ENCODE data around the gene TBL1Y.

The TBL1Y gene

DNA sequence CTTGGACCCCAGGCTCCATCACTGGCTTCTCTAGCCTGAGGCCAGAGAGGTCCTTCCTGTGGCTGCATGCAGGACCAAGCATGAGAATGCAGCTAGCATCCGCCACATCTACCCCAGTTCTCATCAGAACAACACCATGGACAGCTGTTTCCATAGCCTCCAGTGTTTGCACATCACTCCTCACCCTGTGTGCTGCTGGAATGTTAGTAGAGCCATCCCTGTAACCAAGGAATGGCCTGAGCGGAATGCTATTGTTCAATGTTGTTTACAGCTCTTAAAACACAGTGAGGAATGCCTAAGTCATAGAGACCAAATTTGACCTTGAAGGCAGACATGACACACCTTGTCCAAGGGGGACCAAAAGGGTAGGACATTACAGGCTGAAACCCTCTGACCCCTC, 183.9 kb downstream of the TBL1Y start:
- DNase-seq: no peak

DNA sequence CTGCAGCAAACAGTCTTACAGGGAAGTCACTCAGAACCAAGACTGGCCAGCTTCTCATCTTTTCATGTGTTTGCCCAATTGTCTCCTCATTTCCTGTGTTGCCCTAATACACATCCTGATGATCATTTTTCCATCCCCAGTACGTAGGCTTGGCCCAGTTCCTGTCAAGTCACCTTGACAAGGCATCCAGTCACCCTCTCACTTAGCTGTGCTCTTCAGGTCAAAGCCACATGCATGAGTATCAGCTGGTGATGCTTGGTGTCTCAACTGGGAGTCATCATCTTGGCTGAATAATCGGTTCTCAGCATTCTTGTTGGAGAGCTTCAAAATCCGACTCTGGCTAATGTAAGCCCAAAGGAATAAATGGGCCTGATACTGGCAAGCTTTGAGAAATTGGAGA, 186.5 kb downstream of the TBL1Y start:
- no peak for DNase-seq

DNA sequence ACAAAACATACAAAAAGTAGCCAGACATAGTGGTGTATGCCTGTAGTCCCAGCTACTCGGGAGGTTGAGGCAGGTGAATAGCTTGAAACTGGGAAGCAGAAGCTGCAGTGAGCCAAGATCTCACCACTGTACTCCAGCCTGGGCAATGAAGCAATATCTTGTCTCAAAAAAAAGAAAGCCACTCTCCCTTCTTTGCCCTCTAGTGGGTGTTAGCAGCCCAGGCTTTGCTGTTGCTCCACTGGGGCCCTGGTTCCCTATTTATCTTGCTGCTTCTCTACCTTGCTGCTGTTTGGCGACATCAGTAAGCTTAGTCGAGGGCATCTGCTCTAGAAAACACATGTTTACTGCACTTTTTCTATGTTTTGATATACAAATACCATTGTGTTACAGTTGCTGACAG, 189.2 kb downstream of the TBL1Y start:
- no peak for DNase-seq

DNA sequence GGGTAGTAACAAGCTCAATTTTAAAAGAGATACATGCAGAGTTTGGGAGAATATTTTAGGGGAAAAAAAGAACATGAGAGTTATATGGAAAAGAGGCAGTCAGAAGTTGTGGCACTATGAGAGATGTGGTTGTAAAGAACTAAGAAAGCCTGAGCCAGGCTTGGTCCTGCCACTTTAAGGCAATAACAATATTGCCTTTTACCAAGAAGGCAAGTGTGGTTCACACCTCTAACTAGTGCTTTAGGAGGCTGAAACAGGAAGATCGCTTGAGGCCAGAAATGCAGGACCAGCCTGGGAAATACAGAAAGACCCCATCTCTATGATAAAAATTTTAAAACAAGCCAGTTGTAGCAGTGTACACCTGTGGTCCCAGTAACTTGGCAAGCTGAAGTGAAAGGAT, 192.2 kb downstream of the TBL1Y start:
- no peak for DNase-seq

DNA sequence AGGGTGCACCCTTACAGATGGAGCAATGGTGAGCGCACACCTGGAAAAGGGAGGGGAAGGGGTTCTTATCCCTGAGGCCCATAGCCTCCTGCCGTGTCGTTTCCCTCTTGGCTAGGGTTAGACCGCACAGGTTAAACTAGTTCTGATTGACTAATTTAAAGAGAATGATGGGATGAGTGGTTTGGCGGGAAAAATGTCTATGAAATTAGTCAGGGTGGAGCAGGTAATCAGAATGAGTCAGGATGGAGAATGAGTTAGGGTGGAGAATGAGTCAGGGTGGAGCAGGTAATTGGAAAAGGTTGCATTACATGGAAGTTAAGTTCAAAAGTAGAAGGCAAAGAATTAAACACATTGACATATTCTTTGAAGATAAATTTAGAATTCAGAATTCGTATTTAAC, 196.7 kb downstream of the TBL1Y start:
- no peak for DNase-seq

DNA sequence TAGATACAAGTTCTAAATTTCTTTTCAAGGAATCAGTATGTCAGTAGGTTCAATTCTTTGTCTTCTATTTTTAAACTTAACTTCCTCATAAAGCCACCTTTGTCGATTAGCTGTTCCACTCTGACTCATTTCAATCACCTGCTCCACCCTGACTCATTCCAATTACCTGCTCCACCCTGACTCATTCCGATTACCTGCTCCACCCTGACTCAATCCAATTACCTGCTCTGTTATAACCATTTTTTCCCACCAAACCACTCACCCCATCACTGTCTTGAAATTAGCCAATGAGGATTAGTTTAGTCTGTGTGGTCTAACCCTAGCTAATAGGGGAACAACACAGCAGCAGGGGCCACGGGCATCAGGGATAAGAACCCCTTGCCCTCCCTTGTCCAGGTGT, 199.6 kb downstream of the TBL1Y start:
- DNase-seq: no peak

DNA sequence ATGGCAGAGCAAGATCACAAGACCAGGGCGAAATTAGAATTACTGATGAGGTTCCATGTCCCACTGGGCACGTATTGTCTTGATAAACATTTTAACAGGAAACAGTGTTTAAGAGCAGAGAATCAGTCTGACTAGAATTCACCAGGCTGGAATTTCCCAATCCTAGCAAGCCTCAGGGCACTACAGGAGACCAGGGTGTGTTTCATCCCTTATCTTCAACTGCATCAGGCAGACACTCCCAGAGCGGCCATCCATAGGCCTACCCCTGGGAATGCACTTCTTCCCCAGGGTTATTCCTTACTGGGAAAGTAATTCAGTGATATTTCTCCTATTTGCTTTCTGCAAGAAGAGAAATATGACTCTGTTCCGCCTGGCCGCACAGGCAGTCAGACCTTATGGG, 205.4 kb downstream of the TBL1Y start:
- DNase-seq: no peak

DNA sequence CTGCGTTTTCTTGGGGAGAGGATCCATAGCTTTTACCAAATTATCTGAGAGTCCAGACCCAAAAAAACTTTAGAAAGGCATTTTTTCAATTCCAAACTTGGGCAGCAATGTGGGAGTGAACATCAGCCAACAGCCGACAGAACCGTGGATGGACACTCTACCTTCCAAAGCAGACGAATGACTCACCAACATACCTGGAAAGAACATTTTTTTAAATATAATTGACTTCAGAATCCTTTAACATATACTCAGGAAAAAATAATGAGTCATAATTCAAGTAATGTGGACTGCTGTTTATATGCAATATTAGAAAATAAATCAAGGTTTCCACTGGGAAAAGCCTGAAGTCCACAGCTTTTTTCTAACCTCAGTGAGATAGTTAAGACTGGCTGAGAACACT, 211.7 kb downstream of the TBL1Y start:
- DNase-seq: no peak

DNA sequence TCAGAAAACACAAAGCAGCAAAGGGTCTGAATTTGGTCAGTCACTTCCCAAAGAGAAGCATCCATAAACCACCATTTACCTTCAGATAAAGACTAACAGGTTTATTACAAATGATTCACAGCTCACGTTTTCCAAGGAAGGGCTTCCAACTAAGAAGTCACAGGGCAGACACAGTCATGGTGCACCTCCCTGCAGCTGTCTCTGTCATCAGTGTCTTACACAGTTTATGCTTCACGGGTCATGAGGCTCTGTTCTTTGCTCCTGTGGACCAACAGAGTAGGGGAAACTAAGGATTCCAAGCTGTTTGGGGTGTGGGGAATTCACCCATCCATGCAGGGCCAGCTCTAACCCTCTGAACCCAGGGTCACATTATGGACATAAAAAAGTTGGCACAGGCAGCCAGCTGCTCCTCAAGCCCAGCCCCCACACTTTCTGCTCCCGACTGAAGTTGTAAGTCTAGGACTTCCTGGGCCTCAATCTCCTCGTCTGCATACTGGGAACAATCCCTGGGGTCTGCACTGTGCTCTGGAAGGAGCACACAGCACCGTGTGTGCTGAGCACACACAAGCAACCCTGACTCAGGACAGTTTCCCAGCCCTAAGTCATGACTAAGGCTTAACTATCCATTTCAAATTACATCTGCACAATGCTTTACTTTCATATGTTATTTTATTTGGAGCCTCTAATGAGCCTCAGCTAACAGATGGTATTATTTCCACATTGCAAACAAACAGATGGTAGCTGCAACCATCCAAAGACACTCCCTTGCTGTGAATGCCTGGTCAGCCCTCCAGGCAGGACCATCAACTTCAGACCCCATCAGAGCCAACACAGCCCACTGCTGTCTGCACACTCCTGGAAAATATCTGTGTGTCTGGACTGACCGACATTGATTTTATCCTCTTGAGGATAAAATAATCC, 214.9 kb downstream of the TBL1Y start:
- DNase-seq: no peak

DNA sequence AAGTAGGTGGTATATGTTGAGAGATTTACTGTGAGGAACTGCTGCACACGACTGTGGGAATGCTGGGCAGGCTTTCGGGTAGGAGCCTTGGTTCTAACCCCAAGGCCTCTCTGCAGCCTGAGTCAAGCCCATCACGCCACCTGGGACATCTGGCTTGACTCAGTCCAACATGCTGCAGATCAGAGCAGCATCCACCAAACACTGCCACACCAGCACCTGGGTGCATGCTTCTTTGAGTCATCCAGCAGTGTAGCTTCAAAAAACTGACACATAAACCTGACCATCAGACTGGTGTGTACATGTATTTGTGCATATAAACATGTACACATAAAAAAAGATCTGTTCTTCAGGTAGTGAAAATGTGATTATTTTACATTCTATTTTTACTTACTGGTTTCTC, 217.7 kb downstream of the TBL1Y start:
- no peak for DNase-seq
